Measurements from ENCODE around the gene PRKCB.
"Not testable (repeated sequence)": the region's sequence is repeated elsewhere in the genome, so short reads cannot be mapped to it uniquely, and the experiment has no call there.

The PRKCB gene

DNA sequence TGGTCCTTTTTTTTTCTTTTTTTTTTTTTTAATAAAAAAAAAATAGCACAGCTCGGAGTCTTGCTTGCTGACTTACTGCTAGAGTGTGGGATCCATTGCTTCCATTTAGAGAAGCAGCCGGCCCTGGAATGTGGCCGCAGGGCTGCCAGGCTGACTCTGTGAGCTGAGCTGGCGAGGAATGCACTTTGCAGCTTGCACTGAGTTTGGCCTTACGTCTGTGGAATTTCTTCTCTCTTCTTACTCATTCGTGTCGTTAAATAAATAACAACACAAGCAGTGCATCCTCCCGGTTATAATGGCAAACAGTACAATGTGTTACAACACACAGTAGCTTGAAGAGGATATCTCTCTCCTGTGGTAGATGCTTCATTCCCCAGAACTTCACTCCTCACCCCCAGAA, 69.2 kb downstream of the PRKCB start:
- DNase-seq, result no peak

DNA sequence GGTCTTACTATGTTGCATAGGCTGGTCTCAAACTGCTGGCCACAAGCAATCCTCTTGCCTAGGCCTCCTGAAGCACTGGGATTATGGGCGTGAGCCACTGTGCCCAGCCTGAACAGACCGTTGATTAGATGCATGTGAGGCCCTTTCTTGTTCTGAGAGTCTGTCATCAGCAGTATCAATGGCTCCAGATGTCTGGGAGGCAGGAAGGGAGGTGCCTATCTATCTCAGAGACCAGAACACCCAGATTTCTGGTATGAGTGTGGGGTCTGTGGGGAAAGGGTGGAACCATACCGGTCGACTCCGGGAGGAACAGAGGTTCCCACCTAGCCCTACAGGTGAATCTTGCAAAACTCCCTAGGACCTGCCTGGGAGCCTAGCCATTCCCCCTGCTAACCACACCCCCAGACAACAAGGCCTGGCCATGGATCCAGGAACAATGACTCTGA, 71.7 kb downstream of the PRKCB start:
- DNase-seq, result no peak

DNA sequence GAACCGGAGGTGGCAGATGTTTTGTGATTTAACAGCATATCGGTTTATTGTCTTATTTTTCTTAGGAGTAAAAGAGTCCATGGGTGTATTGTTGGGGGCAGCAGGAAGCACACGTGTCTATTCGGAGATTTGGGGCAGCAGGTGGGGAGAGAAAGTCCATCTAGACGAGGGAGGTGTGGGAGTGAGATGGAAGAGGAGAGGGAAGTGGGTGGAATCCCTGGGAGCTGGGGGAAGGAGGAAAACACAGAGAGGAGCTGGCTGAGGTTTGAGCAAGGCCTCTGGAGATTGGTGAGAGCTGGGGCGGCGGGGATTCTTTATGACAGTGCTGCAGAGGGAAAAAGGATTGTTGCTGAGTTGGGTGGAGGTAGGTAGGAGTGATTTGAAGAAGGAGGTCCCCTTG, 72.1 kb downstream of the PRKCB start:
- no peak for DNase-seq

DNA sequence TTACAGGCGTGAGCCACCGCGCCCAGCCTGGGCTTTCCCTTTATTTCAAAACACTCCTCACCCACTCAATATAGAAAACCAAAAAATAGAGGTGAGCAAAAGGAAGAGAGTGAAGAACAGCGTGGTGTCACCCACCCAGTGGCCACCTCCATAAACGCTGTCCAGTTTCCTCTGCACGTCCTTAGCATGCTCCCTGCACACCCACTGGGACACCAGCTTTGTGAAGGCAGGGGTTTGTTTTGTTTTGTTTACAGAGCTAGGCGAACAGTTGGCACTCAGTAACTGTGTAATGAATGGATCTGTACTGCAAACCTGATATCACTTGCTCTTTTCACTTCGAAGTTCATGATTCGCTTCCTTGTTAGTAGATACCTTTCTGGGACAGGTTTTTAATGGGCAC, 73.0 kb downstream of the PRKCB start:
- DNase-seq, result no peak

DNA sequence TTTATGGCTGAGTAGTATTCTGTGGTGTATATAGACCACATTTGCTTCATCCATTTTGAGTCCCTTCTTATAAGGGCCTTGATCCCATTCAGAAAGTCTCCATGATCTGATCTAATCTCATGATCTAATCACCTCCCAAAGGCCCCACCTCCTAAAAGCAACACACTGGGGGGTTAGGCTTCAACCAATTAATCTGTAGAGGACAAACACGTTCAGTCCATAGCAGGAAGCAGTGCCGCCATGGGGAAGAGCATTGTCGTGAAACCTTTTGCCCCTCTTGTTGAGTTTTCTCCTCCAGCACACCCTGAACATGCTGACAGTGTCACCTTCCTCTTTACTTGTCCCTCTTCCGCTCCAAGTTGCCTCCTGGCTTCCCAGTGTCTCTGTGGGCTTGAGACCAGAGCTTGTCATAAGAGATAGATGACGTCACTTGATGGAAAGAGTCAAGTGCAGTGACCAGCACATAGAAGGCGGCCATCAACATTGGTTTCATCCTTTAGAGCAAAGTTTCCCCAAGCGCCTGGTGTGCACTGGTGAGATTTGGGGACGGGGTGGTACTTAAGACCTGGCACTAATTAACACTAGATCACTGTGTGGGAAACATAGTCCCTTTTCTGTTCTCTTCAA, 74.1 kb downstream of the PRKCB start:
- DNase-seq, result no peak

DNA sequence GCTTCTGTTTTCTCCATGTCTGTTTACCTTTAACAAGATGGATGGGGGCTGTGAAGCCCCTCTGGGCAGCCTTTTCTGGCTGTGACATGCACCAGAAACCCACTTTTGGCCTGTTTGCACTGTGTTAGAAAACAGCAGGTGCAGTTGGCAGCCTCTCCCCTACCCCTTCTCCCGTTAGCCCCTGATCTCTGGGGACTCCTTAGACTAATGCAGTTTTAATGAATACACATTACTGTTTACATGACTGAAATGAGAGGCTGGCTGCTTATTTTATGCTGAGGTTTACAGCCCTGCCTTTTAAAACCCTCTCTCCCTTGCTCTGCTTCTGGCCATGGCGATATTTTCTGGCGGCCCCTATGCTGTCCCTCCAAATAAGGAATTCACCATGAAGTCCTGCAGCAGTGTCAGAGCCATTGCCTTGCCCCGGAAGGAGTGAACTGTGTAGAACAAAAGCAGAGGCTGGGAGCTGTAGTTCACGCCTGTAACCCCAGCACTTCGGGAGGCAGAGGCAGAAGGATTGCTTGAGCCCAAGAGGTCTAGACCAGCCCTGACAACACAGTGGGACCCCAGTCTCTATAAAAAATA, 79.3 kb downstream of the PRKCB start:
- no peak for DNase-seq

DNA sequence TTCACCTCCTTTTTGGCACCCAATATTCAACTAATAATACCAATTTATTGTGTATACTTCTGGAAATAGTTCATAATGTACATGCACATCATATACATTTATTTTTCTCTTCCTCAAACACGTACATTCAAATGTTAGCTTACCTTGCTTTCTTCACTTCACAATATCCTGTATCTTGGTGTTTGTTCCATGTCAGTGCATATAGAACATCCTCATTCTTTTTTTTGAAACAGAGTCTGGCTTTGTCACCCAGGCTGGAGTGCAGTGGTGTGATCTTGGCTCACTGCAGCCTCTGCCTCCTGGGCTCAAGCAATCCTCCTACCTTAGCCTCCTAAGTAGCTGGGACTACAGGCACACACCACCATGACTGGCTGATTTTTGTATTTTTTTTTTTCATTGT, 80.8 kb downstream of the PRKCB start:
- not testable (repeated sequence) for DNase-seq

DNA sequence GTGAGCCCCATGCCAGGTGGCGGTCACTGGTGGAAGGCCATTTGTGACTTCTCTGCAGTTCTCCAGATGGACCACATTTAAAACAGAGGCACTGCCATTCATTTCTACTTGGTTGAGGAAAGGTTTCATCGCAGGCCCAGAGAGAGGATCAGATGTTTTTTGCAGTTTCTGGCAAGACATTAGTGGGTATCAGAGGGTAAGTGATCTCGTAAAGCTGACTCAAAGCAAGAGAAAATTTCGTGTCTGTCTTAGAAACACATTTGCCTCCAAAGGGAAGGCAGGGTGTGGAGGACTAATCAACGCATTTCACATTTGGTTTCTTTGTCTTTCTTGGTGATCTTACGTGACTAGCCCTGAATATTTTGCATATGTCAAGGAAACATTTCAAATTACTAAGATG, 81.8 kb downstream of the PRKCB start:
- no peak for DNase-seq

DNA sequence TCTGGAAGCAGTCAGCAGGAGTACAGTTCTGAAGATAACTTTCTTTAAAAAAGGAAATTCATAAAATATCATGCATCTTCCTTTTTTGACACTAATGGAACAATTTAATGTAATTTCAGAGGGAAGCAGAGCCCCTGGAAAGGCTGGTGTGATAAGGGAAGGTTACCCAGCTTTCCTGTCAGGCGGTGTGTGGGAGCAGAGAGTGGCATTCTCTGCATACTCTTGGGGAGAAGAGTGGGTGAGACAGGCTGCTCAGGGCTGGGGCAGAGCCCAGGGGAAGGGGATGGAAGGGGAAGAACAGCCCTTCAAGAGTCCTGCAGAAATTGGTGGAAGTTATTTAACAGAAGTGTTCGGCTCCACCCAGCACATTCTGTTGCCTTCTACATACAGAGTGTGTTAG, 84.7 kb downstream of the PRKCB start:
- DNase-seq, result no peak

DNA sequence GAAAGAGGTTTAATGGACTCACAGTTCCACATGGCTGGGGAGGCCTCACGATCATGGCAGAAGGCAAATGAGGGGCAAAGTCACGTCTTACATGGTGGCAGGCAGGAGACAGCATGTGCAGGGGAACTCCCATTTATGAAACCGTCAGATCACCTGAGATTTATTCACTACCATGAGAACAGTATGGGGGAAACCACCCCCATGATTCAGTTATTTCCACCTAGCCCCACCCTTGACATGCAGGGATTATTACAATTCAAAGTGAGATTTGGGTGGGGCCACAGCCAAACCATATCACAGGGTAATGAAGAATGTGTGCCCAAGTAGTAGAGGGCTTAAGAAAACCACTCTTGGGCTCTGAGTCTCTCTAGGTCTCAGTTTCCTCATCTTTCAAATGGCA, 85.1 kb downstream of the PRKCB start:
- DNase-seq, result no peak

DNA sequence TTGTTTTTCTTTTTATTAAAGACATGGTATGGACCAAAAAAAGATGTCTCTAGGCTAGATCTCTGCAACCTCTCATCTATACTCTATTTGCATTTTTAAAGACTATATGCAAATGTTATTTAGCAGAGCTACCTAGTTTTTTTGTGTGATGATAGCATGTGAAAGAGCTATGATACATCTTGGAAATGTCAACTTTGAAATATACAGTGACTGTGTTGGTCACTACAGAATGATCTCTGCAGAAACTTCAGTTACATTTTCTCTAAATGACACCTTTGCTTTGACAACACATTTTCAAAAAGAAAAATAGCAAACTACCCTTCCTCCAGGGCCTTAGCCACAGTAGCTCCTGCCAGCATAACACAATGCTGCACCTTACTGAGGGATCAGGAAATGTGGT, 86.6 kb downstream of the PRKCB start:
- no peak for DNase-seq

DNA sequence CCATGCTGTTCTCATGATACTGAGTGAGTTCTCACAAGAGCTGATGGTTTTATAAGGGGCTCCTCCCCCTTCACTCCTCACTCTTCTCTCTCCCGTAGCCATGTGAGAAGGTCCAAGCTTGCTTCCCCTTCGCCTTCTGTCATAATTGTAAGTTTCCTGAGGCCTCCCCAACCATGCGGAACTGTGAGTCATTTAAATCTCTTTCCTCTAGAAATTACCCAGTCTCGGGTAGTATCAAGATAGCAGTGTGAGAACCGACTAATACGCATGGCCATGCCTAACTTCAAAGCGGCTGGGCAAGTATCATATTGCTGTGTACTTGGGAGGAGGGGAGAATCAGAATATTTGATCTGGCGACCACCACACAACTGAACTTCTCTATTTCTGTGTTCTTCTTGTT, 88.3 kb downstream of the PRKCB start:
- DNase-seq, result no peak

DNA sequence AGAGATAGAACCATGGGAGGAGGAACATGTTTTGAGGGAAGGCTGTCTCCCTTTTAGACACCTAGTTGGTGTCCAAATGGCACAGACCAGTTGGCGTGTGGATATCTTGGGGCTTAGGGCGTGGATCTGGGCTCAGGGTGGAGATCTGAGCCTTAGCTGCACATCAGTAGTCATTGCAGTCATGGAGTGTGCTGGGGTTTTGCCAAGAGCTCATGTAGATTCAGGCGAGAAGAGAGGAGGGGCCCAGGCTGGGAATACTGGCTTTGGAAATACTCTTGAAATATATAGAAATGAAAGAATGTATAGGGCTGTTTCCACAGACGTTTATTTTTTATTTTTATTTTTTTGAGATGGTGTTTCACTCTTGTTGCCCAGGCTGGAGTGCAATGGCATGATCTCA, 92.0 kb downstream of the PRKCB start:
- DNase-seq, result no peak

DNA sequence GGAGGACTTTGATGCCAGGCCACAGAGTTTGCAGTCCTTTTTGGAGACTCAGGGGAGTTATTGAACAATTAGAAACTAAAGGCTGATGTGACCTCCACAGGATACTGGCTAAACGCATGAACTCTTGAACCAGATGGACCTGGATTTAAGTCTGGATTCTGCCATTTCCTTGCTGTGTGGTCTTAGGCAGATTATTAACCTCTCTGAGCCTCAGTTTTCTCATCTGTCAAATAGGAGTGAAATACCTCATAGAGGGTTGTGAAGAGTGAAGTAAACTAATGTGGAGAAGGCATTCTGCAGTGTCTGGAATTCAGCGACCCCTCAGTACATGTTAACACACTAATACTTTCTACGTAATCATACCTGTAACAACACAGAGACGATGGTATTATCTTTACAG, 93.5 kb downstream of the PRKCB start:
- no peak for DNase-seq

DNA sequence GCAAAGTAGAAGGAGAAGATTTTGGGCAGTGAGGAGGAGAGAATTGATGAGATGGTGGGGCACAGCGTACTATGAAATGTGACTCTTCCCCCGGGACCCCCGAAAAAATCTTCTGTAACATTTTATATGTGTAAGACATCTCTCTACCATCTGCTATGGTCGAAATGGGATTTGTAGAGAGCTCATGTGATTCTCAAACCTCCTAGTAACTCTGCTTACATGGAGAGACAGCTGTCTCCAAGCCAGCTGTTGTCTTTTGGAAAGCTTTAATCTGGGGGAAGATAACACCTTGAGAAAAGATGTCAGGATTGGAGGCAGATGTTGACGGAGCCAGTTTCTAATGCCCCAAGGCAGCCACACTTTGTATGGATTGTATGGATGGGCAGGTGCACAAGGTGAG, 94.1 kb downstream of the PRKCB start:
- DNase-seq, result no peak

DNA sequence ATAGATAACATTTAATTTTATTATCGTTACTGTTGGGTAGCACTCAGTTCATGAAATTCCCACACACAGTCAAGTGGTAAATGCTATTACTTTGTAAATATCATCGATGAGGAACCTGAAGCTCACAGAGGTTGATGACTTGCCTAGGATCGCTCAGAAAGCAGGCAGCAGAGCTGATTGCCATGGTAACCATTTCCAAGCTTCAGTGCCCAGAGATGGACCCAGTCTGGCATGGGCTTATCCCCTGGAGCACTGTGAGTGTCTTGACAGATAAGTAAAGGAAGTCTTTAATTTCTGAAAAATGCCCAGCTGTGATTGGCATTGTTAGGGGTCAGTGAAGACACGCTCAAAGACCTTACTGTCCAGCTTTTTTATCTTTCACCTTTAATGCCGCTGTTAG, 95.0 kb downstream of the PRKCB start:
- DNase-seq, result no peak

DNA sequence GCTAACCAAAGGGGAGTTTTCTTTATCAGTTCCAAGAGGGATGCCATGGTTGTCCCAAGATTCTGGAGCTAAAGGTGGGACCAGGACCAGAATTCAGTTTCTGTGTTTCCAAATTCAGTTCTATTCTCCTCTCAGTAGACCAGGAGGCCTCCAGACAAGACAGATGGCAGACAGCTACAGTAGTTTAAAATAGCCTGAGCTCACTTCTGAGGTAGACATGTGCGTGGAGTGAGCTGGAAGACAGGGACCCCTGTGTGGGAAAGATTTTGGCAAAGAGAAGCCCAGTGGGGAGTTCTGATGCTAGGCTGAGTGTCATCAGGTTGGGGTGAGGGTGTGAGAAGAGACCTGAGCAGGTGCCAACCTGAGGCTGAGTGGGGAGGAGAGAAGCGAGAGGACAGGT, 95.4 kb downstream of the PRKCB start:
- no peak for DNase-seq

DNA sequence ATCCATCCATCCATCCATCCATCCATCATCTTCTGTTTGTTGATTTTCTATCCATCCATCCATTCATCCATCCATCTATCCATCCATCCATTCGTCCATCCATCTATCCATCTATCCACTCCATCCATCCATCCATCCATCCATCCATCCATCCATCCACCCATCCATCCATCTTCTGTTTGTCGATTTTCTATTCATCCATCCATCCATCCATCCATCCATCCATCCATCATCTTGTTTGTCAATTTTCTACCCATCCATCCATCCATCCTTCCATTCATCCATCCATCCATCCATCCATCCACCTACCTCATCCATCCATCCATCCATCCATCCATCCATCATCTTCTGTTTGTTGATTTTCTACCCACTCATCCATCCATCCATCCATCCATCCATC, 97.9 kb downstream of the PRKCB start:
- DNase-seq, result not testable (repeated sequence)

DNA sequence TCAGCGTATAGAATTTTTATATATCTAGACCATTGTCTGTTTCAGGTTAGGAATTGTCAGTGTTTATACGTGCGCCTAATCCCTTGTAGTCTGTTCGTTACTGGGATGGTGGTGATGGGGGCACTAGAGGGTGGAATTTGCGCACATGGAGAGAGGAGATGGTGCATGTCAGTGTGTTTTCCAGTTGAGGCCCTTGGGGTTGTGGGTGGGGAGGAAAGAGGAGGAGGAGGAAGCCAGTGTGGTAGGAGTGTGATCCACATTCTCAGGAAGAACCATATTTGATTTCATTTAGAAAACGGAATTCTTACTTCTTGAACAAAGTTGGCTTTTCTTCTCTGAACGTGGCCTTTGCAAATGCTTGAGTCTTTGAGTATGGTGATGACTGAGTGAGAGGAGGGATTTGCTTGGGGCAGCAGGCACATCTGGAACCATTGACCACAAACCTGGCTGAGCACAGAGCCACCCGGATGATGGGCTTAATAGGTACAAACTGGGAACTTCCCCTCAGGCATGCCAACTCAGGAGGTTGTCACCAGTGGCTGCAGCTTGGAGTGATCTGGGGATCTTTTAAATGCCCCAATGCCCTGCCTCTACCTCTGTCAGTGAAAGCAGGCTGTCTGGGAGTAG, 98.9 kb downstream of the PRKCB start:
- no peak for DNase-seq

DNA sequence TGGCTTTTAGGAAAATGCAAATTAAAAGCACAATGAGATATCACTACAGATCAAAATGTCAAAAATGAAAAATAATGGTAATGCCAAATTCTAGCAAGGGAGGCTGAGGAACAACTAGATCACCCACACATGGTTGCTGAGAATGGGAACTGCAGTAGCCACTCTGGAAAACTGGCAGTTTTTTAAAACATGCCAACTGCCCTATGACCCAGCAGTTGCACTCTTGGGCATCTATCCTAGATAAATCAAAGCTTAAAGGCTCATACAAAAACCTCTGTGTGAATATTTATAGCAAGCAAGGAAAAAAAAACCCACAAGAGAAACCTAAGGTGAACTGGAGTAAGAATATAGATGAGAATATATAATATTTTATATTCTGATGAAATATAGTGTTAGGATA, 104.3 kb downstream of the PRKCB start:
- DNase-seq, result no peak

DNA sequence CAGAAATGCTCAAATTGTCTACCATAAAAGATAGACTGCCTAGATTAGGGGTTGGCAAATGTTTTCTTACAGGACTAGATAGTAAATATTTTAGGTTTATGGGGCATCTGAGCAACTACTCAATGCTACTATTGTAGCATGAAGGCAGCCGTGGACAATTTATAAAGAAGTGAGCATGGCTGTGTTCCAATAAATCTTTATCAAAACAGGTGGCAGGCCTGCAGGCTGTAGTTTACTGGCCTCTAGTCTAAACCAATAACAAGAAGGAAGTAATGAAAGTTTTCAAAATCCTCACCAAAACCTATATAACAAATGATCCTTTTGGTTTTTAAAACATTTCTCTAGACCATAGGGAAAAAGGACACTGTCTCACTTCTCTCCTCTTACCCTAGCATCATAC, 105.2 kb downstream of the PRKCB start:
- no peak for DNase-seq

DNA sequence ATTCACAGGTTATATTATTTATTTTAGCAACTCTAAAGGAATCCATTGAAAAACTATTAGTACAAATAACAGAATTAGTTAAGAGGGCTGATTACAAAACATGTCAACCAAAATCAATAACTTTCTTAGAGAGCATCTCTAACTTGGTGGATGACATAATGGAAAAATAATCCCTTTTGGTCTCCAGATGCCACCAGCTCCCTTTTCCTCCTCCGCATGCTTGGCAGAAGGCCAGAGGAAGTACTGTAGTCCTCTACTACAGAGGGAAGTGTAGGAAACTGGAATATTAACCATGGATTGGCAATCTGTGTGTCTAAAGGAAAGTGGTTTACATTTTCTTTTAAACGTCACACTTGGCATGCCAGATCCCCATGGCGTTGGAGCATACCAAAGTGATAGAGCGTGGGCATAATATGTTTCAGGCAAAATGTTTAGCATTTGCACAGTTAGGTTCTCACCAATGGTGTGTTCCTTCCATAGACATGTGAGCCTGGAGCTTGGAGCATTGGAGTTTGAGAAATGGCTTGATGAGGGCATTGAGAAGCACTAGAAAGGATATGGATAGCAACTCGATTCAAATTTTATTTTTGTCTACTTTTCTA, 106.3 kb downstream of the PRKCB start:
- peak; percentile 34 for DNase-seq

DNA sequence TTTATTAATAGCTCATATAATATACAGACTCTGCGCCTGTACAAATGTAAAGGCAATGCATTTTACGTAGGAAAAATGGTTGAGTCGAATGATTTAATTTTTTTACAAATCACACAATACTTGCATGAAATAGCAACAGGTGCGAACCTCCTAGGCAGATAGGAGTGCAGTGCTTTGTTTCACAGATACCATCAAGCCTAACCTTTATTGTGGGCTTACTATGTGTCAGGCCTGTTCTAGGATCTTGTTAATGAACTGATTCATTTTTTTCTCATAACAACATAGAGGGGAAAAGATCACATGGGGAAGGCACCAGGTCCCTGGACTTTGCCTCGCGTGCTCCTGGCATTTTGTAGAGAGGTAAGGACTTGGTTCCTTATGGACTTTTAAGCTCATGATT, 107.8 kb downstream of the PRKCB start:
- DNase-seq, result no peak

DNA sequence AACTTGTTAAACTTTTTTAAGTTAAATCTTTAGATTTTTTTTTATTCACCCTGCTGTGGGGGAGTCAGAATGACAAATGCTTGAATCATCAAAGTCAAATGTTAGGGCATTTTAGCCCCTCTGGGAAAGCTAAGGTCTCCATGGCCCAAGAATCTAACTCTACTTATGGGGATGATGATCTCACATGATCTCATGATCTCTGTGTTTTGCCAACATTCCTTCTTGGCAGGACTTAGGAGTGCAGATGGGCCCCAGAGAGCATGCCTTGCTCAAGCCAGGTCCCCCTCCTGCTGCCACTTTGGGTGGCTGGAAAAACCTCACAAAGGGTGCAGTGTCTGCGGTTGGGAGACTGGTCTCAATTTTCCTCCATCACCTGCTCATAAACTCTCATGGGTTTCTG, 108.6 kb downstream of the PRKCB start:
- DNase-seq, result no peak

DNA sequence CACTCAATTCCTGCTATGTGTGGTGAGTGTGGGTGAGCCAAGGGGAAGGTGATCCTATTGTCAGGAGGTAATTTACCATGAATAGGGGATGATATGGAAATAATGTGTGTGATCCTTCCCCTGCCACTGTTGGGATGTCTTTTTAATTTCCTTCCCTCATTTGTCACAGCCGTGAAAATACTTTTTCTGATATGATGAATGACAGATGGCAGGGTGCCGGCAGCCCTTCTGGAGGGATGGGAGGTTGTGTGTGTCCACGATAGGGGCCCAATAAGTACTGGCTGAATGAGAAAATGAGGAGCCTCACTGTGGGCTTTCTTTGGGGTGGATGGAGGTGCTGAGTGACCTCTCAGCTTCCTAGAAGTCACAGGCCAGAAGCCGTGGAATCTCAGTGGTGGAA, 109.5 kb downstream of the PRKCB start:
- DNase-seq, result no peak

All from NCI-H2029 treated with DMSO at 0.1 percent for 48 hours (cell line).